Nephron (organoid): ENCODE measurements around the gene EGFLAM.

ENCODE experiments used
- H3K27ac Mint-ChIP-seq, 3 experiments: 2 replicates each; pipeline ENCODE4 v1.8.0; 2020; ENCODE audit warnings: mixed read lengths in 3 of 3, mild to moderate bottlenecking in 2 of 3, moderate library complexity in 1 of 3
- H3K27me3 Mint-ChIP-seq: 2 replicates; pipeline ENCODE4 v1.8.0; 2021; ENCODE audit warnings: low read depth, mild to moderate bottlenecking, moderate library complexity, mixed read lengths
- H3K36me3 Mint-ChIP-seq: 2 replicates; pipeline ENCODE4 v1.8.0; 2020; ENCODE audit warnings: low read depth, mixed read lengths
- H3K4me1 Mint-ChIP-seq: 2 replicates; pipeline ENCODE4 v1.8.0; 2020; ENCODE audit warnings: mixed read lengths
- H3K4me3 Mint-ChIP-seq, 3 experiments: 2 replicates each; pipeline ENCODE4 v1.8.0; 2020; ENCODE audit warnings: mild to moderate bottlenecking in 3 of 3, mixed read lengths in 3 of 3, moderate library complexity in 2 of 3
- H3K9me3 Mint-ChIP-seq: 2 replicates; pipeline ENCODE4 v1.8.0; 2020; ENCODE audit warnings: mixed read lengths
- TF ChIP-seq, protein P1 (sequence below), 3 experiments: fragments of 200-600 bp; sonication (generic); IDR thresholded peaks; one replicate each; pipeline ENCODE4 v1.5.0; 2021; ENCODE audit warnings: antibody characterized with exemption in 3 of 3; ENCODE audit not compliant: unreplicated experiment in 3 of 3

Gene EGFLAM

DNA sequence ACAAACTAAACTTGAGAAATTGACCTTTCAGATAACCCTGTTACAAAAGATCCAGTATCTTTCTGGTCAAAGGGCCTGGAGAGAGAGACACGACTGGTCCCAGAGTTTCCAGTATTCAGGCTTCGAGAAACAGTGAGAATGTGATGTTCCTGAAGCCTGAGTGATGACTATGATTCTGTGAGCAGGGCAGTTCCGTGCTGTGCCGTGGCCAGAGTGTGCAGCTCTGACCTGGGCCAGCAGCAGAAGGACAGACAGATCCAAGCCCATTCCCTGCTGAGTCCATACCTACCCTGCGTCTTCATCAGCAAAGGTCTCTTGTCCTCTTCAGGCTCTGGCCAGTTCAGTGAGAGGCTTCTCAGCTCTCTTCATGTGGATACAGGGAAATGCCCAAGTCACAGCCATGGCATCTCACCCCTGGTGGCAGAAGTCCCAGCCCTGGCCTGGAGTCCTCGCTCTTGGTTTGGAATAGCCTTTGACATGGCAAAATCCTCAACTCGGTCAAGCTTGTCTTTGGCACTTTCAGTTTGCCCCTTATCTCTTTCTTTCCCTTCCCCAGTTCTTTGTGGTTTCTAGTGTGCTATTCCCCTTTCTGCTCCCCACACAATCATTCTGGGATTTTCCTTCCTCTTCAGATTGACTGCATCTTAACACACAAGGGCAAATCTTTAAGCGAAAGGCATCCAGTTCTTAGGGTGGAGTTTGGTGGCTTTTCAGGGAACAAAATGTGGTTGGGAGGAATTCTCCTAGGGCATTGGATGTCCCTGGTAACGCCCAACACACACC lies 190.4 kb downstream of the EGFLAM start:
- Mint-ChIP-seq H3K36me3 (no peaks in the 10 kb centered on the region), H3K27me3 (peaks cover 4% of the 10 kb centered on the region), H3K9me3 (no peaks in the 10 kb centered on the region), H3K27ac (peak overlapping the region in 2 of 3 experiments; percentile 4 to 12), H3K4me3 (no peak overlapping the region), H3K4me1 (peaks cover 59% of the 10 kb centered on the region)
- TF ChIP-seq, protein P1, sequence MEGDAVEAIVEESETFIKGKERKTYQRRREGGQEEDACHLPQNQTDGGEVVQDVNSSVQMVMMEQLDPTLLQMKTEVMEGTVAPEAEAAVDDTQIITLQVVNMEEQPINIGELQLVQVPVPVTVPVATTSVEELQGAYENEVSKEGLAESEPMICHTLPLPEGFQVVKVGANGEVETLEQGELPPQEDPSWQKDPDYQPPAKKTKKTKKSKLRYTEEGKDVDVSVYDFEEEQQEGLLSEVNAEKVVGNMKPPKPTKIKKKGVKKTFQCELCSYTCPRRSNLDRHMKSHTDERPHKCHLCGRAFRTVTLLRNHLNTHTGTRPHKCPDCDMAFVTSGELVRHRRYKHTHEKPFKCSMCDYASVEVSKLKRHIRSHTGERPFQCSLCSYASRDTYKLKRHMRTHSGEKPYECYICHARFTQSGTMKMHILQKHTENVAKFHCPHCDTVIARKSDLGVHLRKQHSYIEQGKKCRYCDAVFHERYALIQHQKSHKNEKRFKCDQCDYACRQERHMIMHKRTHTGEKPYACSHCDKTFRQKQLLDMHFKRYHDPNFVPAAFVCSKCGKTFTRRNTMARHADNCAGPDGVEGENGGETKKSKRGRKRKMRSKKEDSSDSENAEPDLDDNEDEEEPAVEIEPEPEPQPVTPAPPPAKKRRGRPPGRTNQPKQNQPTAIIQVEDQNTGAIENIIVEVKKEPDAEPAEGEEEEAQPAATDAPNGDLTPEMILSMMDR (IDR thresholded peaks at IDR 0.05; ENCODE audit: unreplicated experiment in 3 of 3): no peak

DNA sequence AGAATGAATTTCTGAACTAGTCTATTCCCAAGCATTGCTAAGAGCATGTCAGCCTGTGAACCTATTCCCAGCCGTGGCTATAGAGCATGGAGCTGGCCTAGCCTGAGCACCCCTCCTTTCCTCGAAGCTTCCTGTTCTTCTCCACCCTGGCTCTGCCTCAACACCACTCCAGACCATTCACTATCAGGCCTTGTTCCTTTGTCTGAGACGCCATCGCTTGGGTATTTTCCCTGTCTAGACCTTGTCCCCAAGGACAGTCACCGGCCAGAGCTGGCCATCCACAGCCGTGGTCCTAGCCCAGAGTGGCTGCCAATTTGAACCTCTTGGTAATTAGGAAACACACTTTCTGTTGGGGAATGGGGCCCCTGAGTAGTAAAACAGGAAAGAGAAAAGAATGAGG lies 192.3 kb downstream of the EGFLAM start:
- H3K27me3 Mint-ChIP-seq: peaks cover 4% of the 10 kb centered on the region
- peak overlapping the region in 1 of 3 experiments; percentile 13 for H3K27ac Mint-ChIP-seq
- H3K4me3 Mint-ChIP-seq: no peak overlapping the region
- H3K4me1 Mint-ChIP-seq: peaks cover 45% of the 10 kb centered on the region
- TF ChIP-seq, protein P1 (IDR thresholded peaks at IDR 0.05; ENCODE audit: unreplicated experiment in 3 of 3): no peak
- no peaks in the 10 kb centered on the region for H3K36me3 Mint-ChIP-seq
- no peaks in the 10 kb centered on the region for H3K9me3 Mint-ChIP-seq

DNA sequence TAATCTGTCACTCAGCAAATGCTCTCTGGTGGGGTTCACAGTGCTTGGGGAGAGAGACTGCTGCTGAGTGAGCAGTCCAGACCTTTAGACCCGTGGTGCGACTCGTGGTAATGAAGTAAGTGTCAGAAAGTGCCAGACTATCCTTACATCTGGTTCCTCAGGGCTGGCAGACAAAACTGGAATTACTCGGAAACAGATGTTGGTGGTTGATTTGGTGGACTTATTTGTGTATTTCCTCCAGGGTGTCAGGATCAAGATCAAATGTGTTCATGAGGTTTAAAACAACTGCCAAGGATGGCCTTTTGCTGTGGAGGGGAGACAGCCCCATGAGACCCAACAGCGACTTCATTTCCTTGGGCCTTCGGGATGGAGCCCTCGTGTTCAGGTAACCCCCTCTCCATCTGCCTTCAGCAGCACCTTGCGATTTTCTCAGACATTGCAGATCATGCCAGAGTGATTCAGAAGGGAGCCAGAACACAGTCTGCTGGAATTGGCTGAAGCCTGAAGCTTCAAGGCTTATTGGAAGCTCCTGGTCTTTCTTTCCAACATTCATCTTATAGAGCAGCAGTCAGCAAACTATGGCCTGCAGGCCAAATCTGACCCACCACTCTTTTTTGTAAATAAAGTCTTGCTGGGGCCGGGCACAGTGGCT lies 192.8 kb downstream of the EGFLAM start:
- Mint-ChIP-seq H3K4me3 (no peak overlapping the region), H3K36me3 (no peaks in the 10 kb centered on the region), H3K9me3 (no peaks in the 10 kb centered on the region), H3K27me3 (peaks cover 4% of the 10 kb centered on the region), H3K27ac (peak overlapping the region in 1 of 3 experiments; percentile 13), H3K4me1 (peaks cover 42% of the 10 kb centered on the region)
- TF ChIP-seq, protein P1 (IDR thresholded peaks at IDR 0.05; ENCODE audit: unreplicated experiment in 3 of 3): no peak

- no peaks in the 10 kb centered on the region for H3K36me3 Mint-ChIP-seq
- TF ChIP-seq, protein P1 (IDR thresholded peaks at IDR 0.05; ENCODE audit: unreplicated experiment in 3 of 3): no peak
- peaks cover 4% of the 10 kb centered on the region for H3K27me3 Mint-ChIP-seq
- no peak overlapping the region for H3K4me3 Mint-ChIP-seq
- peak overlapping the region; percentile 36 to 73 (median 45) for H3K27ac Mint-ChIP-seq
- peaks cover 32% of the 10 kb centered on the region for H3K4me1 Mint-ChIP-seq
- no peaks in the 10 kb centered on the region for H3K9me3 Mint-ChIP-seq
Measured at GRCh38 chr5:38452201-38452600, 193.8 kb downstream of the EGFLAM start.

DNA sequence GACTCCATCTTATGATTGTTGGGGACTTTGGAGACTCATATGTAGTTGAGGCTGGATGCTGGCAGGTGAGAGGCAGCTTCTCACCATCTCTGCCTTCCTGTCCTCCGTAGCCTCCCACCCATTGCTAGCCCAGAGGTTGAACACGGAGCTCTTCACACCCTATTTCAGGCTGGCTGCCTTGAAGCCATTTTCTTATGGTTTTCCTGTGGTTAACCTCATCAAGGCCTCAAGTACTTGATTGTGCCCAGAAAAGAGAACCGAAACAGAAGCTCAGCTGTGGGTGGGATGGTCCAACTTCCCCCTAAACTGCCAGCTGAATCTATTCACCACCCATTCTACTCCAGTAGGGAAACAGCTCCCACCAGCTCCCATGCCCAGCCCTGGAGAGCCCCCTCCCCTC lies 195.1 kb downstream of the EGFLAM start:
- H3K9me3 Mint-ChIP-seq: no peaks in the 10 kb centered on the region
- H3K27me3 Mint-ChIP-seq: peaks cover 4% of the 10 kb centered on the region
- H3K4me3 Mint-ChIP-seq: no peak overlapping the region
- TF ChIP-seq, protein P1 (IDR thresholded peaks at IDR 0.05; ENCODE audit: unreplicated experiment in 3 of 3): no peak
- H3K27ac Mint-ChIP-seq: no peak overlapping the region
- H3K36me3 Mint-ChIP-seq: no peaks in the 10 kb centered on the region
- peaks cover 21% of the 10 kb centered on the region for H3K4me1 Mint-ChIP-seq
